ENCODE data around the gene TMEM11.
"Not testable (repeated sequence)": the region's sequence is repeated elsewhere in the genome, so short reads cannot be mapped to it uniquely, and the experiment has no call there.

TMEM11 gene

GRCh38 chr17:21210411-21211076, 3.4 kb downstream of the TMEM11 start:
- no peak for DNase-seq (ENCODE audit: low read depth)

- DNase-seq (ENCODE audit: low read depth) = no peak
Measured at GRCh38 chr17:21209511-21210175, 4.3 kb downstream of the TMEM11 start.

GRCh38 chr17:21208352-21208751, 5.6 kb downstream of the TMEM11 start:
- no peak for DNase-seq (ENCODE audit: low read depth)

GRCh38 chr17:21204935-21205334, 9.0 kb downstream of the TMEM11 start:
- no peak for DNase-seq (ENCODE audit: low read depth)

- DNase-seq (ENCODE audit: low read depth) = no peak
Measured at GRCh38 chr17:21202512-21202911, 11.4 kb downstream of the TMEM11 start.

- DNase-seq (ENCODE audit: low read depth) = no peak
Measured at GRCh38 chr17:21201874-21202273, 12.1 kb downstream of the TMEM11 start.

- DNase-seq (ENCODE audit: low read depth) = no peak
Measured at GRCh38 chr17:21201298-21201595, 12.7 kb downstream of the TMEM11 start.

- DNase-seq (ENCODE audit: low read depth) = no peak
Measured at GRCh38 chr17:21200590-21201297, 13.2 kb downstream of the TMEM11 start.

- DNase-seq (ENCODE audit: low read depth) = no peak
Measured at GRCh38 chr17:21199856-21200255, 14.1 kb downstream of the TMEM11 start.

GRCh38 chr17:21199311-21199710, 14.7 kb downstream of the TMEM11 start:
- DNase-seq (ENCODE audit: low read depth) = no peak

- no peak for DNase-seq (ENCODE audit: low read depth)
Measured at GRCh38 chr17:21198411-21198810, 15.6 kb downstream of the TMEM11 start.

GRCh38 chr17:21196126-21196525, 17.8 kb downstream of the TMEM11 start:
- no peak for DNase-seq (ENCODE audit: low read depth)

- no peak for DNase-seq (ENCODE audit: low read depth)
Measured at GRCh38 chr17:21194703-21195102, 19.3 kb downstream of the TMEM11 start.

GRCh38 chr17:21194226-21194625, 19.7 kb downstream of the TMEM11 start:
- no peak for DNase-seq (ENCODE audit: low read depth)

- no peak for DNase-seq (ENCODE audit: low read depth)
Measured at GRCh38 chr17:21193031-21193430, 20.9 kb downstream of the TMEM11 start.

GRCh38 chr17:21192414-21192813, 21.5 kb downstream of the TMEM11 start:
- not testable (repeated sequence) for DNase-seq (ENCODE audit: low read depth)

GRCh38 chr17:21191698-21192097, 22.3 kb downstream of the TMEM11 start:
- DNase-seq (ENCODE audit: low read depth) = no peak

- no peak for DNase-seq (ENCODE audit: low read depth)
Measured at GRCh38 chr17:21190078-21190477, 23.9 kb downstream of the TMEM11 start.

- no peak for DNase-seq (ENCODE audit: low read depth)
Measured at GRCh38 chr17:21189361-21189760, 24.6 kb downstream of the TMEM11 start.

GRCh38 chr17:21186399-21187187, 27.4 kb downstream of the TMEM11 start:
- no peak for DNase-seq (ENCODE audit: low read depth)

GRCh38 chr17:21185061-21185460, 28.9 kb downstream of the TMEM11 start:
- no peak for DNase-seq (ENCODE audit: low read depth)

- no peak for DNase-seq (ENCODE audit: low read depth)
Measured at GRCh38 chr17:21184570-21184969, 29.4 kb downstream of the TMEM11 start.

- DNase-seq (ENCODE audit: low read depth) = no peak
Measured at GRCh38 chr17:21183468-21183867, 30.5 kb downstream of the TMEM11 start.
